SU-DHL-6 (cell line): ENCODE data around the gene TPK1.

Experiments used
- H2AFZ ChIP-seq: fragments of 200-600 bp; sonication (generic); 2 replicates; pipeline ENCODE4 v1.6.1; 2014; ENCODE audit warnings: low read depth, mild to moderate bottlenecking, moderate library complexity, mixed read lengths, antibody characterized with exemption, low read length; ENCODE audit not compliant: severe bottlenecking
- H3F3A ChIP-seq: fragments of 200-600 bp; shearing (Covaris generic); 2 replicates; pipeline ENCODE4 v1.6.0; 2016; ENCODE audit warnings: antibody characterized with exemption, mild to moderate bottlenecking; ENCODE audit not compliant: insufficient read depth
- H3K27ac ChIP-seq: fragments of 200-600 bp; sonication (generic); 2 replicates; pipeline ENCODE4 v1.5.1; 2016; ENCODE audit warnings: low read depth, mild to moderate bottlenecking, low read length, moderate library complexity, mixed read lengths
- H3K27me3 ChIP-seq: fragments of 200-600 bp; sonication (generic), shearing (Covaris generic); 2 replicates; pipeline ENCODE4 v1.6.0; 2014; ENCODE audit warnings: mild to moderate bottlenecking, low read length
- H3K36me3 ChIP-seq: fragments of 200-600 bp; sonication (generic); 2 replicates; pipeline ENCODE4 v1.6.1; 2014; ENCODE audit warnings: mild to moderate bottlenecking, low read length, mixed read lengths
- H3K4me2 ChIP-seq: fragments of 300-600, 200-600 bp; shearing (Covaris generic), sonication (generic); 2 replicates; pipeline ENCODE4 v1.6.0; 2014; ENCODE audit warnings: low read length, low read depth, mild to moderate bottlenecking; ENCODE audit not compliant: poor library complexity, severe bottlenecking
- H3K4me3 ChIP-seq: fragments of 200-600 bp; sonication (generic); 2 replicates; pipeline ENCODE4 v1.5.1; 2014; ENCODE audit warnings: antibody characterized with exemption, low read length, mild to moderate bottlenecking, mixed read lengths; ENCODE audit not compliant: insufficient read depth, poor library complexity, severe bottlenecking
- H3K79me2 ChIP-seq: fragments of 200-600 bp; sonication (generic); 2 replicates; pipeline ENCODE4 v1.6.1; 2014; ENCODE audit warnings: mild to moderate bottlenecking, low read length, moderate library complexity; ENCODE audit not compliant: insufficient read depth
- H3K9ac ChIP-seq: fragments of 200-600 bp; sonication (generic); 2 replicates; pipeline ENCODE4 v1.7.0; 2014; ENCODE audit warnings: mild to moderate bottlenecking, low read length
- H3K9me2 ChIP-seq: fragments of 200-600 bp; sonication (generic); replicated peaks from 2 replicates; pipeline ENCODE4 v1.6.1; 2014; ENCODE audit warnings: low read length; ENCODE audit not compliant: insufficient read depth
- H3K9me3 ChIP-seq: fragments of 200-600 bp; sonication (generic); 2 replicates; pipeline ENCODE4 v1.6.1; 2014; ENCODE audit warnings: low read length, mixed read lengths; ENCODE audit not compliant: insufficient read depth
- H4K20me1 ChIP-seq: fragments of 200-600 bp; sonication (generic); 2 replicates; pipeline ENCODE4 v1.6.1; 2014; ENCODE audit warnings: low read depth, mild to moderate bottlenecking, antibody characterized with exemption, low read length, moderate library complexity, mixed read lengths
- EZH2phosphoT487 ChIP-seq: fragments of 200-600 bp; sonication (generic), shearing (Covaris generic); conservative IDR thresholded peaks from 2 replicates; pipeline ENCODE4 v1.6.1; 2018; ENCODE audit warnings: mild to moderate bottlenecking, antibody characterized with exemption, low read length, moderate library complexity, mixed read lengths
- TF ChIP-seq, protein P1 (sequence below): fragments of 200-600 bp; sonication (generic); IDR thresholded peaks from one replicate; pipeline ENCODE4 v1.5.1; 2017; ENCODE audit warnings: antibody characterized with exemption, mild to moderate bottlenecking, low read length, moderate library complexity; ENCODE audit not compliant: insufficient read depth, poor library complexity, severe bottlenecking

The TPK1 gene

DNA sequence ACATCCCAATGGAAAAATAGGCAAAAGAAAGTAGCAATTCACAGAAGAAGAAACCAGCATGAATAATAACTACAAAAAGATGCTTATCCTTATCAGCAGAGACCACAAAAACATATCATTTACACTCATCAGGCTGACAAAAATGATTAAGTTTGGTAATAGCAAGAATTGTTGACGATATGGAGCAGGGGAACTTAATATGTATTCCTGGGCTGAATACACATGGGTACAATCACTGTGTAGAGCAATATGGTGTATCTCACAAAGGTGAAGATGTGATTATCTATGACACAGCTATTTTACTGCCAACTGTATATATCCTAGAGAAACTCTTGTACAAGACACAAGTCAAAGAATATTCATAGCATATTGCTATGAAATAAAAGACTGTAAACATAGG, 290.5 kb downstream of the TPK1 start:
- Histone ChIP-seq H3K4me3 (no peak overlapping the region), H2AFZ (no peak overlapping the region), H4K20me1 (no peaks in the 10 kb centered on the region), H3K9ac (no peak overlapping the region), H3K79me2 (no peaks in the 10 kb centered on the region), H3K27me3 (no peaks in the 10 kb centered on the region), H3K9me2 (no peaks in the 10 kb centered on the region), H3K36me3 (no peaks in the 10 kb centered on the region), H3K27ac (no peak overlapping the region), H3K4me2 (no peak overlapping the region), H3K9me3 (no peaks in the 10 kb centered on the region), H3F3A (no peaks in the 10 kb centered on the region)
- no peak for TF ChIP-seq EZH2phosphoT487
- TF ChIP-seq, protein P1, sequence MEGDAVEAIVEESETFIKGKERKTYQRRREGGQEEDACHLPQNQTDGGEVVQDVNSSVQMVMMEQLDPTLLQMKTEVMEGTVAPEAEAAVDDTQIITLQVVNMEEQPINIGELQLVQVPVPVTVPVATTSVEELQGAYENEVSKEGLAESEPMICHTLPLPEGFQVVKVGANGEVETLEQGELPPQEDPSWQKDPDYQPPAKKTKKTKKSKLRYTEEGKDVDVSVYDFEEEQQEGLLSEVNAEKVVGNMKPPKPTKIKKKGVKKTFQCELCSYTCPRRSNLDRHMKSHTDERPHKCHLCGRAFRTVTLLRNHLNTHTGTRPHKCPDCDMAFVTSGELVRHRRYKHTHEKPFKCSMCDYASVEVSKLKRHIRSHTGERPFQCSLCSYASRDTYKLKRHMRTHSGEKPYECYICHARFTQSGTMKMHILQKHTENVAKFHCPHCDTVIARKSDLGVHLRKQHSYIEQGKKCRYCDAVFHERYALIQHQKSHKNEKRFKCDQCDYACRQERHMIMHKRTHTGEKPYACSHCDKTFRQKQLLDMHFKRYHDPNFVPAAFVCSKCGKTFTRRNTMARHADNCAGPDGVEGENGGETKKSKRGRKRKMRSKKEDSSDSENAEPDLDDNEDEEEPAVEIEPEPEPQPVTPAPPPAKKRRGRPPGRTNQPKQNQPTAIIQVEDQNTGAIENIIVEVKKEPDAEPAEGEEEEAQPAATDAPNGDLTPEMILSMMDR, result no peak

- H3K9ac ChIP-seq, result no peak overlapping the region
- no peaks in the 10 kb centered on the region for H3K36me3 ChIP-seq
- no peaks in the 10 kb centered on the region for H4K20me1 ChIP-seq
- H3K9me2 ChIP-seq, result no peaks in the 10 kb centered on the region
- no peak overlapping the region for H3K27ac ChIP-seq
- no peaks in the 10 kb centered on the region for H3F3A ChIP-seq
- no peaks in the 10 kb centered on the region for H3K27me3 ChIP-seq
- no peak overlapping the region for H2AFZ ChIP-seq
- no peaks in the 10 kb centered on the region for H3K9me3 ChIP-seq
- TF ChIP-seq, protein P1, result no peak
- TF ChIP-seq EZH2phosphoT487, result no peak
- no peaks in the 10 kb centered on the region for H3K79me2 ChIP-seq
- no peak overlapping the region for H3K4me2 ChIP-seq
- H3K4me3 ChIP-seq, result no peak overlapping the region
Observed at GRCh38 chr7:144534655-144535395, 301.0 kb downstream of the TPK1 start.

GRCh38 chr7:144534196-144534595, 301.7 kb downstream of the TPK1 start:
- Histone ChIP-seq H3K4me2 (no peak overlapping the region), H3K27ac (no peak overlapping the region), H2AFZ (no peak overlapping the region), H3K79me2 (no peaks in the 10 kb centered on the region), H3K9ac (no peak overlapping the region), H3K27me3 (no peaks in the 10 kb centered on the region), H3K4me3 (no peak overlapping the region), H3K9me3 (no peaks in the 10 kb centered on the region), H3F3A (no peaks in the 10 kb centered on the region), H3K36me3 (no peaks in the 10 kb centered on the region), H4K20me1 (no peaks in the 10 kb centered on the region), H3K9me2 (no peaks in the 10 kb centered on the region)
- TF ChIP-seq EZH2phosphoT487, result no peak
- TF ChIP-seq, protein P1, result no peak
